HG03520 (cell line): Measurements from ENCODE around the gene CUL4A.
A peak's percentile ranks its signal among the peaks of the same experiment; 100 is the strongest.
"Not testable (repeated sequence)": the region's sequence is repeated elsewhere in the genome, so short reads cannot be mapped to it uniquely, and the experiment has no call there.

ENCODE experiments used
- ATAC-seq: cut with Tn5 transposase; IDR thresholded peaks from one replicate; pipeline ENCODE4 v1.9.1; 2021; ENCODE audit warnings: mild to moderate bottlenecking, moderate library complexity; ENCODE audit not compliant: unreplicated experiment

CUL4A gene

GRCh38 chr13:113283904-113284303 lies 74.5 kb downstream of the CUL4A start:
- no peak for ATAC-seq

GRCh38 chr13:113288880-113289279 lies 79.5 kb downstream of the CUL4A start:
- no peak for ATAC-seq

- no peak for ATAC-seq
Observed at GRCh38 chr13:113291129-113291528, 81.7 kb downstream of the CUL4A start.

GRCh38 chr13:113292021-113292862 lies 82.8 kb downstream of the CUL4A start:
- ATAC-seq, result no peak

- ATAC-seq, result no peak
Observed at GRCh38 chr13:113293686-113294085, 84.3 kb downstream of the CUL4A start.

GRCh38 chr13:113295776-113296175 lies 86.4 kb downstream of the CUL4A start:
- no peak for ATAC-seq

- ATAC-seq, result peak; percentile 71
Observed at GRCh38 chr13:113296823-113297369, 87.5 kb downstream of the CUL4A start, which contains the start of gene LAMP1. Gene LAMP1 (plus strand): TSS chr13:113297239. CDS start chr13:113297435, 196 bp downstream.

GRCh38 chr13:113297370-113298042 lies 88.1 kb downstream of the CUL4A start:
- ATAC-seq, result peak; percentile 24

GRCh38 chr13:113298043-113298945 lies 88.9 kb downstream of the CUL4A start:
- no peak for ATAC-seq

GRCh38 chr13:113299951-113300350 lies 90.5 kb downstream of the CUL4A start:
- no peak for ATAC-seq

- ATAC-seq, result no peak
Observed at GRCh38 chr13:113302986-113303385, 93.6 kb downstream of the CUL4A start.

GRCh38 chr13:113304121-113304520 lies 94.7 kb downstream of the CUL4A start:
- no peak for ATAC-seq

- no peak for ATAC-seq
Observed at GRCh38 chr13:113305208-113305607, 95.8 kb downstream of the CUL4A start.

- ATAC-seq, result no peak
Observed at GRCh38 chr13:113307491-113307890, 98.1 kb downstream of the CUL4A start.

- no peak for ATAC-seq
Observed at GRCh38 chr13:113309473-113309872, 100.1 kb downstream of the CUL4A start.

- ATAC-seq, result not testable (repeated sequence)
Observed at GRCh38 chr13:113314112-113314511, 104.7 kb downstream of the CUL4A start.

- ATAC-seq, result not testable (repeated sequence)
Observed at GRCh38 chr13:113314895-113315470, 105.6 kb downstream of the CUL4A start.

- no peak for ATAC-seq
Observed at GRCh38 chr13:113315992-113316391, 106.6 kb downstream of the CUL4A start.
